ENCODE results near the gene MAP4K1.

Gene MAP4K1

DNA sequence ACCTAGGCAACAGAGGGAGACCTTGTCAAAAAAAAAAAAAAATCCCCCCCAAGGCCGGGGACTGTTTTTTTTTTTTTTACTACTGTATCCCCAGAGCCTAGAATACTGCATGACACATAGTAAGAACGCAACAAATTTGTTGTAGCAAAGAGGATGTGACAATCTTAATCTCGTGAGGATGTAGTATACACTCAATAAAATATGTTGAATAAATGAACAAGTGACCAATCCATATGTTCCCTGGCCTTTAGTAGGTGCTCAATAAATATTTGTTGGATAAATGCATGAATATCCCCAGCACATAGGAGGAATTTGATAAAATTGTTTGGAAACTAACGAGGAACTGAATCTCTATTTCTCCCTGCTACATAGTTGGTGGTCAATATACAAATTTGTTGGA lies 75.7 kb downstream of the MAP4K1 start:
- Mint-ChIP-seq H3K4me3 (no peak overlapping the region), H3K4me1 (ENCODE audit: low read depth) (peaks cover 50% of the 10 kb centered on the region), H3K9me3 (peaks cover 4% of the 10 kb centered on the region), H3K27ac (no peak overlapping the region), H3K36me3 (ENCODE audit: low read depth) (no peaks in the 10 kb centered on the region), H3K27me3 (no peaks in the 10 kb centered on the region)
- DNase-seq, result no peak

DNA sequence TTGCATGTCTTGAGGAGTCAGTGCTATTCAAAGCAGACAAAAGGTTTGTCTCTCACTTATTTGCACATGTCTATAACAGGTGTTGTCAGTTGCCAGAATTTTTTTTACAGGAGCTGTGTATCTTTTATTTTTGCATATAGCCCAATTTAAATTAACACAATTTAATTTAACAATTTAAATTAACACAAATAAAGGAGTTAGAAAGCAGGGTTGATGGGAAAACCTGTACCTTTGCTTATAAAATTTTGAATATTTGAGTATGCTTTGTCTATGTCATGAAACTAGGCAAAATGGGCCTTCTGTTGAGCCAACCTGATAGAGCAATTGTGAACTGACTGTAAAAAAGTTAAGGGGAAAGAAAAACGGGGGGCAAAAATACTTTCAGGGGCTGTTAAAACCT lies 78.0 kb downstream of the MAP4K1 start:
- Mint-ChIP-seq H3K9me3 (peaks cover 8% of the 10 kb centered on the region), H3K27me3 (no peaks in the 10 kb centered on the region), H3K36me3 (ENCODE audit: low read depth) (peaks cover 3% of the 10 kb centered on the region), H3K4me3 (peak overlapping the region; percentile 69), H3K27ac (peak overlapping the region; percentile 94), H3K4me1 (ENCODE audit: low read depth) (peaks cover 52% of the 10 kb centered on the region)
- DNase-seq, result no peak

DNA sequence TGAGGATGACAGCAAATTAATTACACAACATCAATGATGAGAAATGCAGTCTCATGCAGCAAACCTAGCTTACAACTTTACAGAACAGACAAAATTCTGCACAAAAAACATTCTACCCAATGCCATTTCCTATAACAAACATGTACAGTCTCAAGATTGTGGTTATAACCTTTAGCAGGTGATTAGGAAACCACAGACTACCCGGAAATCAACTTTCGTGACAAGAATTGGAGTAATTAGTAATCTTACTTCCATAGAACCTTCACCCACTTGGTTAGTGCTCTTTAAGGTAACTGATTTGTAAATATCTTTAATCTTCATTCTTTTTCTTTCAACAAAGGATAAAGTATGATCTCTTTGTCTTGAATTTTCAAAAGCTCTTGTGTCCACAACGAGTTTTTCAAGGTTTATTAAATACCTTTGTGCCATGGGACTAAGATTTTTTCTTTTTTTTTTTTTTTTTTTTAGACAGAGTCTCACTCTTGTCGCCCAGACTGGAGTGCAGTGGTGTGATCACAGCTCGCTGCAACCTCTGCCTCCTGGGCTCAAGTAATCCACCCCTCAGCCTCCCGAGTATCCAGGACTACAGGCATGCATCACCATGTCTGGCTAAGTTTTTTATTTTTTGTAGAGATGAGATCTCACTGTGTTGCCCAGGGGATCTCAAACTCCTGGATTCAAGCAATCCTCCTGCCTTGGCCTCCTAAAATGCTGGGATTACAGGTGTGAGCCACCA lies 78.8 kb downstream of the MAP4K1 start:
- Mint-ChIP-seq H3K4me1 (ENCODE audit: low read depth) (peaks cover 44% of the 10 kb centered on the region), H3K27ac (peak overlapping the region; percentile 94), H3K36me3 (ENCODE audit: low read depth) (peaks cover 3% of the 10 kb centered on the region), H3K27me3 (no peaks in the 10 kb centered on the region), H3K9me3 (peaks cover 11% of the 10 kb centered on the region), H3K4me3 (peak overlapping the region; percentile 69)
- peak; percentile 52 for DNase-seq

DNA sequence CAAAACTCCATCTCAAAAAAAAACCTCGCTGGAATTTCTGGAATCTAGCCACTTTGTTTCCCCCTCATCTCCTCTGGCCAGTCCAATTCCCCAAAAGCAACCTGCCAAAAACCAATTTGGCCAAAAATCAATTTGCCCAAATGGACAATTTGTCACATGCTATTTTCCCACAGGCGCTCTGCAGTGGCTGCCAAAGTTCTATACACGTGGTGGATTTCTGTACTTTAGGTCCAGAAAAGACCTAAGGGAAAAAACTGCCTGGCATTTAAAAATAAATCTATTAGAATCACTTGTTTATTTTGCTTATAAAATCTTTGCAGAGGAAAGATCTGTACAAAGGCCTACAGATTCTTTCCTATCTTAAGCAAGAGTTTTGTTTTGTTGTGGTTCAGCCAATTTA lies 79.4 kb downstream of the MAP4K1 start:
- no peak for DNase-seq
- Mint-ChIP-seq H3K36me3 (ENCODE audit: low read depth) (peaks cover 3% of the 10 kb centered on the region), H3K27me3 (no peaks in the 10 kb centered on the region), H3K9me3 (peaks cover 11% of the 10 kb centered on the region), H3K4me1 (ENCODE audit: low read depth) (peaks cover 41% of the 10 kb centered on the region), H3K27ac (peak overlapping the region; percentile 94), H3K4me3 (peak overlapping the region; percentile 69)
